ENCODE data around the gene OR7A5.

The OR7A5 gene

DNA sequence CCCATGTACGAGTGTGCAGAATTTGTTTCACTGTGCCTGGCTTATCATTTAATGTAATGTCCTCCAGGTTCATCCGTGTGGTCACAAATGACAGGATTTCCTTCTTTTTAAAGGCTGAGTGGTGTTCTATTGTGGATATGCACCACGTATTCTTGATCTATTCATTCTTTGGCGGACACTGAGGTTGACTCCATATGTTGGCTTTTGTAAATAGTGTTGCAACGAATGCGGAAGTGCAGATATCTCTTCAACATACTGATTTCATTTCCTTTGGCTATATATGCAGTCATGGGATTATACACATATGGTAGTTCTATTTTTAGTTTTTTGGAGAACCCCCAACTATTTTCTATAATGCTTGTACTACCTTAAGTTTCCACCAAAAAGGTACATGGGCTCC is 13.0 kb downstream of the OR7A5 start:
- Histone ChIP-seq H3K4me2 (ENCODE audit: low read length) (no peak overlapping the region), H3K36me3 (ENCODE audit: control insufficient read depth, insufficient read depth, low read length) (no peaks in the 10 kb centered on the region), H3K79me2 (no peaks in the 10 kb centered on the region), H3K4me3 (ENCODE audit: low read depth, low read length) (no peak overlapping the region), H3K9me3 (ENCODE audit: control insufficient read depth, low read length) (no peaks in the 10 kb centered on the region), H3K4me1 (no peaks in the 10 kb centered on the region), H3K9ac (no peak overlapping the region), H2AFZ (no peak overlapping the region), H3K27me3 (ENCODE audit: control insufficient read depth, insufficient read depth, low read length) (no peaks in the 10 kb centered on the region), H3K27ac (no peak overlapping the region)
- TF ChIP-seq, protein P1, sequence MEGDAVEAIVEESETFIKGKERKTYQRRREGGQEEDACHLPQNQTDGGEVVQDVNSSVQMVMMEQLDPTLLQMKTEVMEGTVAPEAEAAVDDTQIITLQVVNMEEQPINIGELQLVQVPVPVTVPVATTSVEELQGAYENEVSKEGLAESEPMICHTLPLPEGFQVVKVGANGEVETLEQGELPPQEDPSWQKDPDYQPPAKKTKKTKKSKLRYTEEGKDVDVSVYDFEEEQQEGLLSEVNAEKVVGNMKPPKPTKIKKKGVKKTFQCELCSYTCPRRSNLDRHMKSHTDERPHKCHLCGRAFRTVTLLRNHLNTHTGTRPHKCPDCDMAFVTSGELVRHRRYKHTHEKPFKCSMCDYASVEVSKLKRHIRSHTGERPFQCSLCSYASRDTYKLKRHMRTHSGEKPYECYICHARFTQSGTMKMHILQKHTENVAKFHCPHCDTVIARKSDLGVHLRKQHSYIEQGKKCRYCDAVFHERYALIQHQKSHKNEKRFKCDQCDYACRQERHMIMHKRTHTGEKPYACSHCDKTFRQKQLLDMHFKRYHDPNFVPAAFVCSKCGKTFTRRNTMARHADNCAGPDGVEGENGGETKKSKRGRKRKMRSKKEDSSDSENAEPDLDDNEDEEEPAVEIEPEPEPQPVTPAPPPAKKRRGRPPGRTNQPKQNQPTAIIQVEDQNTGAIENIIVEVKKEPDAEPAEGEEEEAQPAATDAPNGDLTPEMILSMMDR (IDR thresholded peaks at IDR 0.05) = no peak

DNA sequence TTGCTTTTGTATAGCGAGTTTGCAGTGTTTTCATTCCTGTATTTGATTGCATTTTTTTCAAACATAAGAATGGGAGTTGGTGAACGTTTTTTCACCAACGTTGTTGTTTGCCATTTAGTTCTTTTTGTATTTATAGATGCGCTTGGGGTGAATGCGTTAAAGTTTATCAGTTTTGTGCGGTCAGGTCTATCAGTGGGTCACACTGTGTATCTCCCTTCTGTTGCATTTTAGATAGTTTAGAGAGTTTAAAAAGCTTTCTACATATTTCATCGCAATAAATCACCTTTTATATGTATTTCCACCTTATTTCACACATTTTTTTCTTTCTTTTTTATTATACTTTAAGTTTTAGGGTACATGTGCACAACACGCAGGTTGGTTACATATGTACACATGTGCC is 16.4 kb downstream of the OR7A5 start:
- no peaks in the 10 kb centered on the region for H3K79me2 ChIP-seq
- TF ChIP-seq, protein P1 (IDR thresholded peaks at IDR 0.05) = no peak
- no peak overlapping the region for H3K4me3 ChIP-seq (ENCODE audit: low read depth, low read length)
- H3K4me2 ChIP-seq (ENCODE audit: low read length) = no peak overlapping the region
- no peaks in the 10 kb centered on the region for H3K36me3 ChIP-seq (ENCODE audit: control insufficient read depth, insufficient read depth, low read length)
- H2AFZ ChIP-seq = no peak overlapping the region
- H3K27me3 ChIP-seq (ENCODE audit: control insufficient read depth, insufficient read depth, low read length) = no peaks in the 10 kb centered on the region
- no peak overlapping the region for H3K27ac ChIP-seq
- no peaks in the 10 kb centered on the region for H3K4me1 ChIP-seq
- H3K9ac ChIP-seq = no peak overlapping the region
- no peaks in the 10 kb centered on the region for H3K9me3 ChIP-seq (ENCODE audit: control insufficient read depth, low read length)

DNA sequence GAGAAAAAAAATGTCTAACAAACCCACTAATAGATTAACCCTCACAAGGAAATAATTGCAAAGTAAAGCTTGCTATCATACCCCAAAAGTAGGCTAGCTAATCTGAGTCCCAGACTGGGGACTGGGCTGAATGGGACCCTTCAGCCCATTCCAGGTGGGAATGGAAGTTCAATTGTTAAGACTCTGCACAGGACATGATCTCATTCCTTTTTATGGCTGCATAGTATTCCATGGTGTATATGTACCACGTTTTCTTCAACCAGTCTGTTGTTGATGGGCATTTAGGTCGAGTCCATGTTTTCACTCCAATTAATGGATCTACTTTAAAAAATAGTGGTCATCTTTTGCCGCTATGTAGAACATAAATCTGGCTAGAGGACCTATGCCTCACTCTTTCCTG is 17.9 kb downstream of the OR7A5 start:
- Histone ChIP-seq H3K36me3 (ENCODE audit: control insufficient read depth, insufficient read depth, low read length) (no peaks in the 10 kb centered on the region), H3K4me3 (ENCODE audit: low read depth, low read length) (no peak overlapping the region), H3K4me2 (ENCODE audit: low read length) (no peak overlapping the region), H3K27me3 (ENCODE audit: control insufficient read depth, insufficient read depth, low read length) (no peaks in the 10 kb centered on the region), H3K9me3 (ENCODE audit: control insufficient read depth, low read length) (no peaks in the 10 kb centered on the region), H3K27ac (no peak overlapping the region), H3K79me2 (no peaks in the 10 kb centered on the region), H3K4me1 (no peaks in the 10 kb centered on the region), H3K9ac (no peak overlapping the region), H2AFZ (no peak overlapping the region)
- TF ChIP-seq, protein P1 (IDR thresholded peaks at IDR 0.05) = no peak

DNA sequence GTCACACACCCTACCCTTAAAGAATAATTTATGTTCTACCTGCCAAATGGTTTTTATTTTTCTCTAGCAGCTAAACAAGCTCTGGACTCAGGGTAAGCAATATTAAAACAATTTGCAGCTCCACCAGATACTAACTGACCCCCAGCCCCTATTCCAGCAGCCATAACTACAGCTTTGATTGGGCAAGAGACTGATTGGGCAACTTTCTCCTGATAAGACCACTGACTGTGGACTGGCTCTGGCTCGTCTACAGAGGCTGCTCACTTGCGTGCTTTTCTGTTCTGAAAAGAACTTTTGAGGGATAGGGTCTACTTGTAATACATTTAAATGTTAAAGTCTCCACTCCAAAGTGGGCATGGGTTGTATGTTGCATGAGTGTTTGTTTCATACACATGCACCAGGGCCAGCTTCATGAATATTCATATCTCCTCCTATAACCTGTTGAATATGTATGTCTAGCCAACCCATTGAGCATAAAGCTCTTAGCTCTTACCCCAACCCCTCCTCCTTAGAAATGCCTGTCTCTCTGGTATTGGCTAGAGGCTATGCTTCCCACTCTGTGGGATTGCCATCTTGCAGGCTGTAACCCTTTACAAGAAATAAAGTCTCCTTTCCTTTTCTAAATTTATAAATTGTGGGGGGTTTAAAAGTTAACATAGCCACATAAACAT is 19.9 kb downstream of the OR7A5 start:
- no peaks in the 10 kb centered on the region for H3K9me3 ChIP-seq (ENCODE audit: control insufficient read depth, low read length)
- no peaks in the 10 kb centered on the region for H3K79me2 ChIP-seq
- H3K9ac ChIP-seq = no peak overlapping the region
- TF ChIP-seq, protein P1 (IDR thresholded peaks at IDR 0.05) = no peak
- no peak overlapping the region for H3K4me2 ChIP-seq (ENCODE audit: low read length)
- no peaks in the 10 kb centered on the region for H3K36me3 ChIP-seq (ENCODE audit: control insufficient read depth, insufficient read depth, low read length)
- H3K27me3 ChIP-seq (ENCODE audit: control insufficient read depth, insufficient read depth, low read length) = no peaks in the 10 kb centered on the region
- H3K27ac ChIP-seq = no peak overlapping the region
- no peak overlapping the region for H2AFZ ChIP-seq
- H3K4me1 ChIP-seq = no peaks in the 10 kb centered on the region
- no peak overlapping the region for H3K4me3 ChIP-seq (ENCODE audit: low read depth, low read length)

All from parathyroid adenoma (tissue), 2 donors.